C4-2B (cell line): ENCODE data around the gene TSPAN31.

Source experiments
- H3K27ac ChIP-seq: fragments of 450-650 bp; 2 replicates; pipeline ENCODE4 v1.5.1; 2017
- CTCF ChIP-seq: fragments of 450-650 bp; conservative IDR thresholded peaks from 2 replicates; pipeline ENCODE4 v1.5.1; 2017; ENCODE audit warnings: mild to moderate bottlenecking
- ZFX ChIP-seq: fragments of 450-650 bp; IDR thresholded peaks from 2 replicates; pipeline ENCODE4 v1.6.1; 2017

TSPAN31 gene

GRCh38 chr12:57724003-57724935 is 20.6 kb upstream of the TSPAN31 start:
- TF ChIP-seq ZFX, result no peak
- TF ChIP-seq CTCF, result no peak
- no peak overlapping the region for H3K27ac ChIP-seq

- no peak overlapping the region for H3K27ac ChIP-seq
- TF ChIP-seq CTCF (no peak), ZFX (no peak)
Measured at GRCh38 chr12:57724936-57725740, 19.7 kb upstream of the TSPAN31 start.

GRCh38 chr12:57725851-57726150 is 19.0 kb upstream of the TSPAN31 start:
- TF ChIP-seq ZFX (no peak), CTCF (no peak)
- H3K27ac ChIP-seq, result no peak overlapping the region

GRCh38 chr12:57726151-57726883 is 18.5 kb upstream of the TSPAN31 start:
- H3K27ac ChIP-seq, result peak overlapping the region; percentile 9; the same call in 1 of the 2 replicates
- TF ChIP-seq CTCF, result peak; percentile 88
- peak; percentile 31; the same call in 1 of the 2 replicates for TF ChIP-seq ZFX

GRCh38 chr12:57726884-57727757 is 17.7 kb upstream of the TSPAN31 start:
- peak overlapping the region; percentile 9; the same call in 1 of the 2 replicates for H3K27ac ChIP-seq
- TF ChIP-seq CTCF (no peak), ZFX (no peak)

- H3K27ac ChIP-seq, result no peak overlapping the region
- TF ChIP-seq CTCF (no peak), ZFX (no peak)
Measured at GRCh38 chr12:57727758-57728395, 17.0 kb upstream of the TSPAN31 start.
